HepG2 (cell line): Measurements from ENCODE around the gene ATN1. TPM values are rescaled to one million over a fixed set of nuclear protein-coding genes. Genes with fewer than 3 reads are reported as not detected.
A peak's percentile ranks its signal among the peaks of the same experiment; 100 is the strongest.

Experiments used
- CCAR2 ChIP-seq: fragments of 200-400 bp; formaldehyde crosslinking; optimal IDR thresholded peaks from 2 replicates; pipeline ENCODE3; 2018; ENCODE audit warnings: low read depth, mild to moderate bottlenecking, low read length, moderate library complexity
- MXI1 ChIP-seq: IDR thresholded peaks from 3 replicates; pipeline ENCODE4 v1.6.1; 2012; ENCODE audit warnings: low read depth, low read length, inconsistent platforms, borderline replicate concordance
- NKX3-1 ChIP-seq: sonication (generic); formaldehyde crosslinking; IDR thresholded peaks from 2 replicates; pipeline ENCODE4 v1.5.0; 2020; ENCODE audit warnings: missing genetic modification reagents
- PCBP2 ChIP-seq: fragments of 200-400 bp; formaldehyde crosslinking; optimal IDR thresholded peaks from 2 replicates; pipeline ENCODE3; 2018; ENCODE audit warnings: low read length, low read depth; ENCODE audit not compliant: poor library complexity, severe bottlenecking
- POGZ ChIP-seq: sonication (generic); formaldehyde crosslinking; IDR thresholded peaks from 2 replicates; pipeline ENCODE4 v1.4.0; 2020; ENCODE audit warnings: mild to moderate bottlenecking, missing genetic modification reagents
- SMAD3 ChIP-seq: sonication (generic); formaldehyde crosslinking; IDR thresholded peaks from 2 replicates; pipeline ENCODE4 v1.4.0; 2020; ENCODE audit warnings: missing genetic modification reagents
- SNAPC2 ChIP-seq: sonication (generic); formaldehyde crosslinking; IDR thresholded peaks from 2 replicates; pipeline ENCODE4 v1.8.1; 2022; ENCODE audit warnings: mild to moderate bottlenecking, missing genetic modification reagents
- SUZ12 ChIP-seq: fragments of 150-350 bp; IDR thresholded peaks from 2 replicates; pipeline ENCODE4 v1.6.1; 2014; ENCODE audit warnings: low read depth, low read length
- ZFAT ChIP-seq: sonication (generic); formaldehyde crosslinking; conservative IDR thresholded peaks from 2 replicates; pipeline ENCODE4 v1.8.1; 2023; ENCODE audit warnings: missing genetic modification reagents, inconsistent platforms
- polyA plus RNA-seq, 8 experiments: library from polyadenylated mRNA; depleted of rRNA in 3 of 8; stranded (reverse) in 7 of 8; unstranded in 1 of 8; fragments of >200 nt; fragmentation: Illumina TruSeq in 4 of 8; extraction: Trizol in 4 of 8; gene quantifications; 2 replicates each; pipeline versions ENCODE4 v1.2.1 to v1.2.3, GENCODE V29; 2011 to 2016; ENCODE audit warnings: low read depth in 4 of 8, missing spikeins in 1 of 8, mixed read lengths in 1 of 8; ENCODE audit not compliant: insufficient read depth in 1 of 8
- total RNA-seq, 5 experiments: library from RNA; depleted of rRNA; stranded (reverse); fragments of >200 nt; fragmentation: Illumina TruSeq; extraction: Trizol; gene quantifications; 2 replicates each; pipeline ENCODE4 v1.2.3, GENCODE V29; 2016; ENCODE audit warnings: low read depth in 1 of 5
- TF ChIP-seq, protein P1 (sequence below): sonication (generic); formaldehyde crosslinking; conservative IDR thresholded peaks from 2 replicates; pipeline ENCODE4 v1.5.0; 2020; ENCODE audit warnings: missing genetic modification reagents
- TF ChIP-seq, protein P2 (sequence below): sonication (generic); formaldehyde crosslinking; IDR thresholded peaks from 2 replicates; pipeline ENCODE4 v1.4.0; 2020; ENCODE audit warnings: missing genetic modification reagents
- TF ChIP-seq, protein P3 (sequence below): sonication (generic); formaldehyde crosslinking; conservative IDR thresholded peaks from 2 replicates; pipeline ENCODE4 v1.4.0; 2020; ENCODE audit warnings: mild to moderate bottlenecking, missing genetic modification reagents, moderate library complexity
- TF ChIP-seq, protein P4 (sequence below): IDR thresholded peaks from 2 replicates; pipeline ENCODE4 v1.6.1; 2016; ENCODE audit warnings: mild to moderate bottlenecking
- TF ChIP-seq, protein P5 (sequence below): sonication (generic); formaldehyde crosslinking; IDR thresholded peaks from 2 replicates; pipeline ENCODE4 v1.8.0; 2022; ENCODE audit warnings: missing genetic modification reagents, mild to moderate bottlenecking, moderate library complexity, borderline replicate concordance

Gene ATN1
- total and polyA plus RNA-seq, 2 of the 13 experiments (the other 11 are each of a cell fraction or from before 2014, with no cell fraction given): 2.1 to 8.6 TPM

DNA sequence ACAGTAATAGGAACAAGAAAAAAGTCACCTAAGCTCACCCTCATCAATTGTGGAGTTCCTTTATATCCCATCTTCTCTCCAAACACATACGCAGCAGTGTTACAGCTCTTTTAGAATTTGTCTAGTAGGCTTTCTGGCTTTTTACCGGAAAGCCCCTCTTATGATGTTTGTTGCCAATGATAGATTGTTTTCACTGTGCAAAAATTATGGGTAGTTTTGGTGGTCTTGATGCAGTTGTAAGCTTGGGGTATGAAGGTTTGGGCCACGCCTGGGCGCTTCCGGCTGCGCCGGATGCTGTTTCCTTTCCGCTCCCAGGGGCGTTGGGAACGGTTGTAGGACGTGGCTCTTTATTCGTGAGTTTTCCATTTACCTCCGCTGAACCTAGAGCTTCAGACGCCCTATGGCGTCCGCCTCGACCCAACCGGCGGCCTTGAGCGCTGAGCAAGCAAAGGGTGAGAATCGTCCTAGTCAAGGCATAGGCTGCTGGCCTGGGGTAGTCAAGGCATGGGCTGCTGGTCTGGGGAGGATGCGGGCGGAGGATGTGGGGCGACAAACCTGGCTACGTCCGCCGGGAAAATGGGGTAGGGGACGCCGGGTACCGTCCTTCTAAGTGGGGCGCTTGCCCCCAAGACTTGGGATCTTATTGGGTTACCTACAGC is 16.1 kb downstream of the ATN1 start, which contains the start of the genes C12orf57 and RNU7-1 (continued):
- TF ChIP-seq, protein P1, sequence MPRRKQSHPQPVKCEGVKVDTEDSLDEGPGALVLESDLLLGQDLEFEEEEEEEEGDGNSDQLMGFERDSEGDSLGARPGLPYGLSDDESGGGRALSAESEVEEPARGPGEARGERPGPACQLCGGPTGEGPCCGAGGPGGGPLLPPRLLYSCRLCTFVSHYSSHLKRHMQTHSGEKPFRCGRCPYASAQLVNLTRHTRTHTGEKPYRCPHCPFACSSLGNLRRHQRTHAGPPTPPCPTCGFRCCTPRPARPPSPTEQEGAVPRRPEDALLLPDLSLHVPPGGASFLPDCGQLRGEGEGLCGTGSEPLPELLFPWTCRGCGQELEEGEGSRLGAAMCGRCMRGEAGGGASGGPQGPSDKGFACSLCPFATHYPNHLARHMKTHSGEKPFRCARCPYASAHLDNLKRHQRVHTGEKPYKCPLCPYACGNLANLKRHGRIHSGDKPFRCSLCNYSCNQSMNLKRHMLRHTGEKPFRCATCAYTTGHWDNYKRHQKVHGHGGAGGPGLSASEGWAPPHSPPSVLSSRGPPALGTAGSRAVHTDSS (CRISPR knock-in tag): no peak
- TF ChIP-seq SUZ12: no peak
- TF ChIP-seq, protein P2, sequence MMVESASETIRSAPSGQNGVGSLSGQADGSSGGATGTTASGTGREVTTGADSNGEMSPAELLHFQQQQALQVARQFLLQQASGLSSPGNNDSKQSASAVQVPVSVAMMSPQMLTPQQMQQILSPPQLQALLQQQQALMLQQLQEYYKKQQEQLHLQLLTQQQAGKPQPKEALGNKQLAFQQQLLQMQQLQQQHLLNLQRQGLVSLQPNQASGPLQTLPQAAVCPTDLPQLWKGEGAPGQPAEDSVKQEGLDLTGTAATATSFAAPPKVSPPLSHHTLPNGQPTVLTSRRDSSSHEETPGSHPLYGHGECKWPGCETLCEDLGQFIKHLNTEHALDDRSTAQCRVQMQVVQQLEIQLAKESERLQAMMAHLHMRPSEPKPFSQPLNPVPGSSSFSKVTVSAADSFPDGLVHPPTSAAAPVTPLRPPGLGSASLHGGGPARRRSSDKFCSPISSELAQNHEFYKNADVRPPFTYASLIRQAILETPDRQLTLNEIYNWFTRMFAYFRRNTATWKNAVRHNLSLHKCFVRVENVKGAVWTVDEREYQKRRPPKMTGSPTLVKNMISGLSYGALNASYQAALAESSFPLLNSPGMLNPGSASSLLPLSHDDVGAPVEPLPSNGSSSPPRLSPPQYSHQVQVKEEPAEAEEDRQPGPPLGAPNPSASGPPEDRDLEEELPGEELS (CRISPR knock-in tag): peak; percentile 79
- peak; percentile 80 for TF ChIP-seq NKX3-1 (CRISPR knock-in tag)
- TF ChIP-seq MXI1: peak; percentile 40; the same call in 1 of the 3 replicates
- peak; percentile 49 for TF ChIP-seq POGZ (CRISPR knock-in tag)
- peak; percentile 100 for TF ChIP-seq SNAPC2 (CRISPR knock-in tag)
- TF ChIP-seq, protein P3, sequence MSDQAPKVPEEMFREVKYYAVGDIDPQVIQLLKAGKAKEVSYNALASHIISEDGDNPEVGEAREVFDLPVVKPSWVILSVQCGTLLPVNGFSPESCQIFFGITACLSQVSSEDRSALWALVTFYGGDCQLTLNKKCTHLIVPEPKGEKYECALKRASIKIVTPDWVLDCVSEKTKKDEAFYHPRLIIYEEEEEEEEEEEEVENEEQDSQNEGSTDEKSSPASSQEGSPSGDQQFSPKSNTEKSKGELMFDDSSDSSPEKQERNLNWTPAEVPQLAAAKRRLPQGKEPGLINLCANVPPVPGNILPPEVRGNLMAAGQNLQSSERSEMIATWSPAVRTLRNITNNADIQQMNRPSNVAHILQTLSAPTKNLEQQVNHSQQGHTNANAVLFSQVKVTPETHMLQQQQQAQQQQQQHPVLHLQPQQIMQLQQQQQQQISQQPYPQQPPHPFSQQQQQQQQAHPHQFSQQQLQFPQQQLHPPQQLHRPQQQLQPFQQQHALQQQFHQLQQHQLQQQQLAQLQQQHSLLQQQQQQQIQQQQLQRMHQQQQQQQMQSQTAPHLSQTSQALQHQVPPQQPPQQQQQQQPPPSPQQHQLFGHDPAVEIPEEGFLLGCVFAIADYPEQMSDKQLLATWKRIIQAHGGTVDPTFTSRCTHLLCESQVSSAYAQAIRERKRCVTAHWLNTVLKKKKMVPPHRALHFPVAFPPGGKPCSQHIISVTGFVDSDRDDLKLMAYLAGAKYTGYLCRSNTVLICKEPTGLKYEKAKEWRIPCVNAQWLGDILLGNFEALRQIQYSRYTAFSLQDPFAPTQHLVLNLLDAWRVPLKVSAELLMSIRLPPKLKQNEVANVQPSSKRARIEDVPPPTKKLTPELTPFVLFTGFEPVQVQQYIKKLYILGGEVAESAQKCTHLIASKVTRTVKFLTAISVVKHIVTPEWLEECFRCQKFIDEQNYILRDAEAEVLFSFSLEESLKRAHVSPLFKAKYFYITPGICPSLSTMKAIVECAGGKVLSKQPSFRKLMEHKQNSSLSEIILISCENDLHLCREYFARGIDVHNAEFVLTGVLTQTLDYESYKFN (CRISPR knock-in tag): peak; percentile 62
- TF ChIP-seq ZFAT: no peak
- TF ChIP-seq CCAR2: no peak
- TF ChIP-seq, protein P4, sequence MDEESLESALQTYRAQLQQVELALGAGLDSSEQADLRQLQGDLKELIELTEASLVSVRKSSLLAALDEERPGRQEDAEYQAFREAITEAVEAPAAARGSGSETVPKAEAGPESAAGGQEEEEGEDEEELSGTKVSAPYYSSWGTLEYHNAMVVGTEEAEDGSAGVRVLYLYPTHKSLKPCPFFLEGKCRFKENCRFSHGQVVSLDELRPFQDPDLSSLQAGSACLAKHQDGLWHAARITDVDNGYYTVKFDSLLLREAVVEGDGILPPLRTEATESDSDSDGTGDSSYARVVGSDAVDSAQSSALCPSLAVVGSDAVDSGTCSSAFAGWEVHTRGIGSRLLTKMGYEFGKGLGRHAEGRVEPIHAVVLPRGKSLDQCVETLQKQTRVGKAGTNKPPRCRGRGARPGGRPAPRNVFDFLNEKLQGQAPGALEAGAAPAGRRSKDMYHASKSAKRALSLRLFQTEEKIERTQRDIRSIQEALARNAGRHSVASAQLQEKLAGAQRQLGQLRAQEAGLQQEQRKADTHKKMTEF (CRISPR knock-in tag): peak; percentile 92
- TF ChIP-seq, protein P5, sequence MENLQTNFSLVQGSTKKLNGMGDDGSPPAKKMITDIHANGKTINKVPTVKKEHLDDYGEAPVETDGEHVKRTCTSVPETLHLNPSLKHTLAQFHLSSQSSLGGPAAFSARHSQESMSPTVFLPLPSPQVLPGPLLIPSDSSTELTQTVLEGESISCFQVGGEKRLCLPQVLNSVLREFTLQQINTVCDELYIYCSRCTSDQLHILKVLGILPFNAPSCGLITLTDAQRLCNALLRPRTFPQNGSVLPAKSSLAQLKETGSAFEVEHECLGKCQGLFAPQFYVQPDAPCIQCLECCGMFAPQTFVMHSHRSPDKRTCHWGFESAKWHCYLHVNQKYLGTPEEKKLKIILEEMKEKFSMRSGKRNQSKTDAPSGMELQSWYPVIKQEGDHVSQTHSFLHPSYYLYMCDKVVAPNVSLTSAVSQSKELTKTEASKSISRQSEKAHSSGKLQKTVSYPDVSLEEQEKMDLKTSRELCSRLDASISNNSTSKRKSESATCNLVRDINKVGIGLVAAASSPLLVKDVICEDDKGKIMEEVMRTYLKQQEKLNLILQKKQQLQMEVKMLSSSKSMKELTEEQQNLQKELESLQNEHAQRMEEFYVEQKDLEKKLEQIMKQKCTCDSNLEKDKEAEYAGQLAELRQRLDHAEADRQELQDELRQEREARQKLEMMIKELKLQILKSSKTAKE: no peak
- peak; percentile 98 for TF ChIP-seq SMAD3 (CRISPR knock-in tag)
- TF ChIP-seq PCBP2: no peak
